Endothelial cell of umbilical vein (primary cell): Measurements from ENCODE around the gene GAA. TPM values are rescaled to one million over a fixed set of nuclear protein-coding genes. Genes with fewer than 3 reads are reported as not detected.

Experiments used
- BruUV-seq: library from RNA; stranded (reverse); fragments of 400-500 nt; replicated peaks from 2 replicates; lab custom pipeline; 2021; lab: Mats Ljungman, UMichigan
- CTCF ChIA-PET: fragments of 300-600, 350-600 bp; sonication (Branson Sonifier 250); formaldehyde crosslinking; loops from one replicate; lab custom pipeline; 2021; ENCODE audit warnings: antibody characterized with exemption, inconsistent platforms; lab: Charles Lee
- POLR2A ChIA-PET: fragments of 300-600, 350-600 bp; sonication (Branson Sonifier 250); formaldehyde crosslinking; loops from one replicate; lab custom pipeline; 2021; ENCODE audit warnings: antibody characterized with exemption, inconsistent platforms; lab: Charles Lee
- DNase-seq: peaks from one replicate; pipeline ENCODE4 v3.0.0-alpha.2; 2011; ENCODE audit warnings: low read depth, low spot score
- FAIRE-seq: peaks from 2 replicates; lab custom pipeline; 2011; peaks lifted over from hg19 to GRCh38; lab: Jason Lieb, UNC
- H2AFZ ChIP-seq: 2 replicates; pipeline ENCODE4 v1.6.0; 2012; ENCODE audit warnings: low read depth, low read length, control low read depth, inconsistent platforms
- H3K27ac ChIP-seq: 2 replicates; pipeline ENCODE4 v1.5.1; 2011; ENCODE audit warnings: low read depth, mild to moderate bottlenecking, control low read depth, low read length, moderate library complexity; ENCODE audit not compliant: insufficient read depth
- H3K27me3 ChIP-seq, 2 experiments: 2 replicates each; pipeline versions ENCODE4 v1.6.0 to v1.6.1; 2011; ENCODE audit warnings: low read length in 2 of 2, mixed read lengths in 1 of 2; ENCODE audit not compliant: control insufficient read depth in 2 of 2, insufficient read depth in 2 of 2
- H3K36me3 ChIP-seq, 2 experiments: 2 replicates in 1 of 2; 3 replicates in 1 of 2; pipeline ENCODE4 v1.5.1; 2011; ENCODE audit warnings: low read length in 2 of 2, mild to moderate bottlenecking in 1 of 2, moderate library complexity in 1 of 2; ENCODE audit not compliant: control insufficient read depth in 2 of 2, insufficient read depth in 2 of 2; ENCODE audit errors: extremely low read depth in 1 of 2
- H3K4me1 ChIP-seq: 3 replicates; pipeline ENCODE4 v1.5.1; 2011; ENCODE audit warnings: mild to moderate bottlenecking, low read length; ENCODE audit not compliant: control insufficient read depth, insufficient read depth; ENCODE audit errors: extremely low read depth
- H3K4me2 ChIP-seq: 2 replicates; pipeline ENCODE4 v1.6.1; 2011; ENCODE audit warnings: low read length, control low read depth, mixed read lengths; ENCODE audit not compliant: insufficient read depth
- H3K4me3 ChIP-seq, 3 experiments: fragments of 200-600 bp in 1 of 3; sonication (generic), shearing (Covaris generic) in 1 of 3; replicated peaks in 1 of 3; 2 replicates each; pipeline ENCODE4 v1.5.1; 2011 to 2016; ENCODE audit warnings: control low read depth in 3 of 3, low read length in 3 of 3, mild to moderate bottlenecking in 2 of 3, inconsistent platforms in 1 of 3, low read depth in 1 of 3, moderate library complexity in 1 of 3; ENCODE audit not compliant: insufficient read depth in 1 of 3
- H3K79me2 ChIP-seq: 2 replicates; pipeline ENCODE4 v1.6.0; 2012; ENCODE audit warnings: low read length, inconsistent platforms; ENCODE audit not compliant: control insufficient read depth, insufficient read depth
- H3K9ac ChIP-seq: replicated peaks from 2 replicates; pipeline ENCODE3; 2011; ENCODE audit warnings: low read length, control low read depth; ENCODE audit not compliant: insufficient read depth; ENCODE audit errors: extremely low read depth
- H3K9me1 ChIP-seq: replicated peaks from 3 replicates; pipeline ENCODE4 v1.6.0; 2011; ENCODE audit warnings: mild to moderate bottlenecking, low read length; ENCODE audit not compliant: control insufficient read depth, insufficient read depth; ENCODE audit errors: extremely low read depth
- H3K9me3 ChIP-seq: replicated peaks from 2 replicates; pipeline ENCODE4 v1.5.1; 2012; ENCODE audit warnings: low read length, inconsistent platforms; ENCODE audit not compliant: control insufficient read depth, insufficient read depth
- H4K20me1 ChIP-seq: replicated peaks from 2 replicates; pipeline ENCODE3; 2011; ENCODE audit warnings: mild to moderate bottlenecking, low read length; ENCODE audit not compliant: control insufficient read depth, insufficient read depth; ENCODE audit errors: extremely low read depth
- CTCF ChIP-seq, 2 donors: IDR thresholded peaks; 1 replicate in 1 of 2; 2 replicates in 1 of 2; pipeline ENCODE4 v1.5.1; 2011; ENCODE audit warnings: low read length in 2 of 2, mild to moderate bottlenecking in 2 of 2, moderate library complexity in 2 of 2, control low read depth in 1 of 2, inconsistent platforms in 1 of 2, low read depth in 1 of 2; ENCODE audit not compliant: insufficient read depth in 1 of 2; ENCODE audit errors: extremely low read depth in 1 of 2
- EZH2 ChIP-seq: IDR thresholded peaks from 2 replicates; pipeline ENCODE4 v1.6.1; 2012; ENCODE audit warnings: borderline replicate concordance, low read depth, mild to moderate bottlenecking, moderate library complexity, low read length, inconsistent platforms; ENCODE audit not compliant: severe bottlenecking
- FOS ChIP-seq: IDR thresholded peaks from 2 replicates; pipeline ENCODE4 v1.6.1; 2011; ENCODE audit warnings: mild to moderate bottlenecking, low read length, moderate library complexity, borderline replicate concordance; ENCODE audit not compliant: insufficient read depth
- GATA2 ChIP-seq: IDR thresholded peaks from 2 replicates; pipeline ENCODE4 v1.7.0; 2011; ENCODE audit warnings: low read depth, mild to moderate bottlenecking, moderate library complexity, mixed read lengths, low read length; ENCODE audit not compliant: insufficient read length, insufficient read depth
- JUN ChIP-seq: IDR thresholded peaks from 2 replicates; pipeline ENCODE4 v1.6.1; 2011; ENCODE audit warnings: borderline replicate concordance, low read depth; ENCODE audit not compliant: insufficient read length, insufficient read depth
- MAX ChIP-seq: IDR thresholded peaks from 2 replicates; pipeline ENCODE4 v1.6.1; 2011; ENCODE audit not compliant: insufficient read depth, insufficient read length
- MYC ChIP-seq: IDR thresholded peaks from one replicate; pipeline ENCODE4 v1.6.1; 2011; ENCODE audit warnings: mild to moderate bottlenecking, low read depth, low read length
- POLR2A ChIP-seq: IDR thresholded peaks from 2 replicates; pipeline ENCODE4 v1.6.1; 2012; ENCODE audit warnings: low read depth, mild to moderate bottlenecking, control low read depth, low read length
- POLR2AphosphoS5 ChIP-seq: IDR thresholded peaks from 2 replicates; pipeline ENCODE4 v1.6.1; 2012; ENCODE audit warnings: low read depth, mild to moderate bottlenecking, control low read depth, low read length, moderate library complexity; ENCODE audit not compliant: insufficient read depth
- dilution Hi-C: fragments of 300-500 bp; cut with MboI; formaldehyde crosslinking; loops from one replicate; pipeline ENCODE4 v1.15.0; 2019; ENCODE audit warnings: low sequenced_read_pairs; ENCODE audit not compliant: extremely low pct_ligation_motif_present
- intact Hi-C: fragments of 100-400 bp; cut with micrococcal nuclease; formaldehyde crosslinking; loops from one replicate; pipeline ENCODE4 v1.10.0; 2022
- polyA plus RNA-seq, 4 experiments: library from polyadenylated mRNA; depleted of rRNA in 3 of 4; stranded (reverse) in 3 of 4; unstranded in 1 of 4; fragments of >200 nt; gene quantifications; 2 replicates each; pipeline versions ENCODE4 v1.2.1 to v1.2.3, GENCODE V29; 2011 to 2012; ENCODE audit warnings: missing spikeins in 1 of 4
- total RNA-seq: library from RNA; stranded (reverse); gene quantifications from 2 replicates; pipeline ENCODE4 v1.2.3, GENCODE V29; 2021

The GAA gene
- total and polyA plus RNA-seq, 2 donors (not counting 3 experiments of a cell fraction or from before 2014, with no cell fraction given), result 26.3 to 49.7 TPM

GRCh38 chr17:80051681-80052080, 49.7 kb upstream of the GAA start:
- intact Hi-C loops (no loop called here), dilution Hi-C loops (no loop called here)
- no peak overlapping the region for H3K4me3 ChIP-seq
- H3K9ac ChIP-seq, result no peak overlapping the region
- H3K79me2 ChIP-seq, result no peaks in the 10 kb centered on the region
- no peaks in the 10 kb centered on the region for H3K36me3 ChIP-seq
- TF ChIP-seq CTCF (IDR thresholded peaks at IDR 0.05; ENCODE audit: extremely low read depth in 1 of 2, insufficient read depth in 1 of 2, low read depth in 1 of 2, low read length in 2 of 2) (no peak), EZH2 (no peak), MAX (no peak), FOS (no peak), GATA2 (no peak), POLR2AphosphoS5 (no peak), MYC (no peak), JUN (no peak), POLR2A (no peak)
- POLR2A ChIA-PET, result interaction anchor here (0.7 kb wide), 1 partner anchor 10 kb away, joined by 10 read pairs; no protein-coding TSS in a partner anchor
- no peak overlapping the region for H2AFZ ChIP-seq
- H3K9me3 ChIP-seq, result no peaks in the 10 kb centered on the region
- no peaks in the 10 kb centered on the region for H3K9me1 ChIP-seq
- CTCF ChIA-PET, result no interaction called here
- BruUV-seq, result no TSS peak
- no peaks in the 10 kb centered on the region for H4K20me1 ChIP-seq
- H3K27me3 ChIP-seq, result no peaks in the 10 kb centered on the region
- FAIRE-seq, result no peak
- no peak overlapping the region for H3K27ac ChIP-seq
- no peaks in the 10 kb centered on the region for H3K4me1 ChIP-seq
- H3K4me2 ChIP-seq, result no peak overlapping the region
- DNase-seq, result no peak
